ENCODE data around the gene ABLIM2. TPM values are rescaled to one million over a fixed set of nuclear protein-coding genes. Genes with fewer than 3 reads are reported as not detected.

Gene ABLIM2
- total and polyA plus RNA-seq, 4 experiments from 2014 or later, result 0.44 to 7.9 (median 3.8) TPM

- Histone ChIP-seq H3K9me3 (ENCODE audit: control insufficient read depth in 1 of 2, low read length in 2 of 2) (no peaks in the 10 kb centered on the region), H3K4me3 (ENCODE audit: low read length in 2 of 2) (no peak overlapping the region), H3K36me3 (ENCODE audit: insufficient read depth, low read length) (no peaks in the 10 kb centered on the region), H3K4me1 (ENCODE audit: insufficient read depth, low read length) (peaks cover 33% of the 10 kb centered on the region), H3K27ac (ENCODE audit: low read depth, low read length) (no peak overlapping the region), H3K27me3 (ENCODE audit: insufficient read depth, low read length) (no peaks in the 10 kb centered on the region)
- no peaks in the 10 kb centered on the region for H3K9me3 Mint-ChIP-seq
- peaks cover 0 to 1% of the 10 kb centered on the region in 2 donors for H3K36me3 Mint-ChIP-seq
- H3K4me1 Mint-ChIP-seq, result peaks cover 19 to 44% (median 32%) of the 10 kb centered on the region in 4 donors
- no peaks in the 10 kb centered on the region for H3K27me3 Mint-ChIP-seq
- CTCF ChIA-PET (ENCODE audit: partially characterized antibody), result no interaction called here
- peak overlapping the region in 6 of 7 donors; percentile 30 to 88 (median 66) for H3K27ac Mint-ChIP-seq
- peak overlapping the region; percentile 12 to 73 (median 60) for H3K4me3 Mint-ChIP-seq
- peak in 4 of 5 donors; percentile 25 to 69 (median 34) for DNase-seq
- intact Hi-C loops (cut with micrococcal nuclease), result no loop called here
- POLR2A ChIA-PET (ENCODE audit: partially characterized antibody), result interaction anchor here (0.7 to 1.3 kb wide), 2 partner anchors 9 to 153 kb away, joined by 3 to 4 read pairs; no protein-coding TSS in a partner anchor
These were observed 197.6 kb downstream of the ABLIM2 start for GRCh38 chr4:7960790-7961655.

DNA sequence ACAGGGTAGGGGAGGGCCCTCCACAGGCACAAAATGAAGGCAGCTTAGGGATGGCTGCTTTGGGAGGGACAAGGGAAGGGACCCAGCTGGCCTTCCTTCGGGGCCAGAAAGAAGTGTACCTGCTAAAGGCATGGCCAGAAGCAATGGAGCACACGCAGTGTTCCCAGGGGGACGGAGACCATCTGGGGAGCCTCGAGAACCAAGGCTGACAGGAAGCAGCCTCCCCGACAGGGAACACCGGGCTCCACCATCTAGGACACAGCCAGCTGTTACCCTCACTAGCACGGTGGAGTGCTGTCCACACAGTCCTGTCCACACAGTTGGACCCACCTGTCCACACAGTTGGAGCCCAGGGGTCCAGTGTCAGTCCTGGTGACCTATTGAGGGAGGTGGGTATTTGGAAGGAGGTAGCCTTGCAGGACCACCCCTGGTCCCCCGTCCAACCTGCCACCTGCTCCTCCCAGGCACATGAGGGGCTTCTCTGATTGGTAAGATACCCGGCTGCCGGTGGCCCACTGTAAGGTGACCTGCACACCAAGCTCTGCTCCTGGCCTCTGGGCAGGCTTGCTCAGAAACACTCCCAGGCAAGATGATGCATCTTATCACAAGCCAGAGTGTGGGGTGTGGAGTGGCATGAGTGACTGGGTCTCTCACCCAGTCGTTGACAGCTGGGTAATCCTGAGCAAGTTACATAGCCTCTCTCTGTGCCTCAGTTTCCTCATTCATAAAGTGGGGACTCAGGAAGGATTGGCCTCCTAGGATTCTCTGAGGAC, 198.4 kb downstream of the ABLIM2 start:
- Histone ChIP-seq H3K27me3 (ENCODE audit: insufficient read depth, low read length) (no peaks in the 10 kb centered on the region), H3K4me3 (ENCODE audit: low read length in 2 of 2) (no peak overlapping the region), H3K9me3 (ENCODE audit: control insufficient read depth in 1 of 2, low read length in 2 of 2) (no peaks in the 10 kb centered on the region), H3K27ac (ENCODE audit: low read depth, low read length) (no peak overlapping the region), H3K4me1 (ENCODE audit: insufficient read depth, low read length) (peaks cover 25% of the 10 kb centered on the region), H3K36me3 (ENCODE audit: insufficient read depth, low read length) (no peaks in the 10 kb centered on the region)
- intact Hi-C loops (cut with micrococcal nuclease), result no loop called here
- Mint-ChIP-seq H3K27me3 (no peaks in the 10 kb centered on the region), H3K4me1 (peaks cover 14 to 36% (median 25%) of the 10 kb centered on the region in 4 donors), H3K4me3 (peak overlapping the region in 3 of 8 donors; percentile 15 to 71 (median 65)), H3K9me3 (no peaks in the 10 kb centered on the region), H3K36me3 (no peaks in the 10 kb centered on the region), H3K27ac (peak overlapping the region in 5 of 7 donors; percentile 30 to 88 (median 64))
- CTCF ChIA-PET (ENCODE audit: partially characterized antibody), result interaction anchor here (1.1 kb wide), 1 partner anchor 21 kb away, joined by 3 read pairs; no protein-coding TSS in a partner anchor
- no peak for DNase-seq
- POLR2A ChIA-PET (ENCODE audit: partially characterized antibody), result interaction anchor here (1.4 kb wide), 1 partner anchor 21 kb away, joined by 6 read pairs; the partner anchor contains the start of gene AFAP1

DNA sequence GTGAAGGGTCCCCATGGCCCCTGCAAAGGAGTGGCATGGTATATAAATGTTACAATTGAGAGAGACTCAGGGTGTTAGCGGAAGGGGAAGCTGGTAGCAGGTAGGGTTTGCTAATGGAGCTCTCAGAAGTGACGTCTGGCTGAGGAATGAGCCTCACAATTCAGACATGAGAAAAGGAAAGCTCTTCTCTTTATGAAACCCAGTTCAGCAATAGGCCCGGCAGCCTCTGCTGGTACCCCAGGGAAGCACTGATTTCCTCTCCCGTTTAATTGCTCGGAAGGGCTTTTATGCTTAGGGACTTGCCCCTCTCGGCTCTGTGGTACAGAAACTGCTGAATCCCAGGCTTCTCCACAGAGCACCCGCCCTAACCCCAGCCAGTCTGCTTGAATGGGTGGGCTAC, 199.5 kb downstream of the ABLIM2 start:
- no peak for DNase-seq
- Mint-ChIP-seq H3K4me1 (peaks cover 5 to 25% (median 17%) of the 10 kb centered on the region in 4 donors), H3K27ac (peak overlapping the region in 3 of 7 donors; percentile 30 to 76 (median 56)), H3K9me3 (no peaks in the 10 kb centered on the region), H3K27me3 (no peaks in the 10 kb centered on the region), H3K4me3 (no peak overlapping the region), H3K36me3 (no peaks in the 10 kb centered on the region)
- POLR2A ChIA-PET (ENCODE audit: partially characterized antibody), result interaction anchor here (1.4 kb wide), 1 partner anchor 19 kb away, joined by 6 read pairs; the partner anchor contains the start of gene AFAP1
- no peaks in the 10 kb centered on the region for H3K27me3 ChIP-seq (ENCODE audit: insufficient read depth, low read length)
- CTCF ChIA-PET (ENCODE audit: partially characterized antibody), result interaction anchor here (0.7 to 0.9 kb wide), 2 partner anchors 32 to 198 kb away, joined by 3 to 4 read pairs; no protein-coding TSS in a partner anchor
- intact Hi-C loops (cut with micrococcal nuclease), result no loop called here
- no peaks in the 10 kb centered on the region for H3K9me3 ChIP-seq (ENCODE audit: control insufficient read depth in 1 of 2, low read length in 2 of 2)
- no peaks in the 10 kb centered on the region for H3K36me3 ChIP-seq (ENCODE audit: insufficient read depth, low read length)
- H3K4me3 ChIP-seq (ENCODE audit: low read length in 2 of 2), result no peak overlapping the region
- no peak overlapping the region for H3K27ac ChIP-seq (ENCODE audit: low read depth, low read length)
- H3K4me1 ChIP-seq (ENCODE audit: insufficient read depth, low read length), result peaks cover 15% of the 10 kb centered on the region

DNA sequence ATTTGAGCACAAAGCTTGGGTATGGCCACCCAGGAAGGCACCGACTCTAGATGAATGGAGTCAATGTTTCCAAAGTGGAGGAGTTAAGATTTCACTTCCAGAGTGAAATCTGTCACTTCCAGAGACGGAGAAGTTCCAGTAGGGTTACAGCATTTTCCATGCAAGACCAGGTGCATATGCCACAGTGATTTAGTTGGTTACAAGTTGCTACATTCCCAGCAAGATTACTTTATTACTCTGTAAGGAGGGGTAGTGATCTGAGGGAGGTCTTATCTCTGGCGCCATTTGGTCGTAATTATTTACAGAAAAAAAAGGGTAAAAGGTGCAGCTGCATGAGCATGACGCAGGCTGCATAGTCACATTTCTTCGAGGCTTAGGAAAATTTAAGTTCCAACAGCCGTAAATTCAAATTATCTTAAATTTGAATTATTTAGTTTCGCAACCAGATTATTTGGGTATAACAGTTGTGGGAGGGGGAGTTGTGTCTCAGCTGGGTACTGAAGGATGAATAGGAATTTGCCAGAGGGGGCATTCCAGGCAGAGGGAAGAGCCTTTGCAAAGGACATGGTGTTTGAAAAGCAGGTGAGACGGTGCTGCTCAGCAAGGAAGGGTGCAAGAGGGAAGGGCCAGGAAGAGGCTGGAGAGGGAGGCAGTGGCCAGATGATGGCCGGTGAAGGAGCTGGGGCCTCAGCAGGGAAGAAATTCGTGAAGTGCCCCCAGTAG, 201.5 kb downstream of the ABLIM2 start:
- intact Hi-C loops (cut with micrococcal nuclease), result no loop called here
- Mint-ChIP-seq H3K36me3 (no peaks in the 10 kb centered on the region), H3K4me1 (peaks cover 5 to 15% (median 9%) of the 10 kb centered on the region in 4 donors), H3K9me3 (peaks cover 0 to 5% (median 0%) of the 10 kb centered on the region in 8 donors), H3K27ac (no peak overlapping the region), H3K27me3 (no peaks in the 10 kb centered on the region), H3K4me3 (no peak overlapping the region)
- peaks cover 15% of the 10 kb centered on the region for H3K4me1 ChIP-seq (ENCODE audit: insufficient read depth, low read length)
- H3K27ac ChIP-seq (ENCODE audit: low read depth, low read length), result no peak overlapping the region
- no peaks in the 10 kb centered on the region for H3K36me3 ChIP-seq (ENCODE audit: insufficient read depth, low read length)
- H3K4me3 ChIP-seq (ENCODE audit: low read length in 2 of 2), result no peak overlapping the region
- H3K27me3 ChIP-seq (ENCODE audit: insufficient read depth, low read length), result no peaks in the 10 kb centered on the region
- no peak for DNase-seq
- CTCF ChIA-PET (ENCODE audit: partially characterized antibody), result no interaction called here
- H3K9me3 ChIP-seq (ENCODE audit: control insufficient read depth in 1 of 2, low read length in 2 of 2), result no peaks in the 10 kb centered on the region
- POLR2A ChIA-PET (ENCODE audit: partially characterized antibody), result no interaction called here

GRCh38 chr4:7956270-7956808, 202.3 kb downstream of the ABLIM2 start:
- Mint-ChIP-seq H3K27ac (no peak overlapping the region), H3K4me1 (peaks cover 5 to 14% (median 9%) of the 10 kb centered on the region in 4 donors), H3K9me3 (peaks cover 0 to 5% (median 1%) of the 10 kb centered on the region in 8 donors), H3K27me3 (no peaks in the 10 kb centered on the region), H3K36me3 (no peaks in the 10 kb centered on the region), H3K4me3 (no peak overlapping the region)
- ChIA-PET CTCF (ENCODE audit: partially characterized antibody) (no interaction called here), POLR2A (ENCODE audit: partially characterized antibody) (interaction anchor here (1.3 kb wide), 1 partner anchor 18 kb away, joined by 3 read pairs; no protein-coding TSS in a partner anchor)
- intact Hi-C loops (cut with micrococcal nuclease), result no loop called here
- no peak for DNase-seq
- Histone ChIP-seq H3K4me1 (ENCODE audit: insufficient read depth, low read length) (peaks cover 12% of the 10 kb centered on the region), H3K27ac (ENCODE audit: low read depth, low read length) (no peak overlapping the region), H3K36me3 (ENCODE audit: insufficient read depth, low read length) (no peaks in the 10 kb centered on the region), H3K4me3 (ENCODE audit: low read length in 2 of 2) (no peak overlapping the region), H3K27me3 (ENCODE audit: insufficient read depth, low read length) (no peaks in the 10 kb centered on the region), H3K9me3 (ENCODE audit: control insufficient read depth in 1 of 2, low read length in 2 of 2) (no peaks in the 10 kb centered on the region)

GRCh38 chr4:7955393-7955792, 203.2 kb downstream of the ABLIM2 start:
- POLR2A ChIA-PET (ENCODE audit: partially characterized antibody), result interaction anchor here (1.3 kb wide), 1 partner anchor 17 kb away, joined by 3 read pairs; no protein-coding TSS in a partner anchor
- Histone ChIP-seq H3K4me3 (ENCODE audit: low read length in 2 of 2) (no peak overlapping the region), H3K4me1 (ENCODE audit: insufficient read depth, low read length) (peaks cover 3% of the 10 kb centered on the region), H3K27ac (ENCODE audit: low read depth, low read length) (no peak overlapping the region), H3K9me3 (ENCODE audit: control insufficient read depth in 1 of 2, low read length in 2 of 2) (no peaks in the 10 kb centered on the region), H3K27me3 (ENCODE audit: insufficient read depth, low read length) (no peaks in the 10 kb centered on the region), H3K36me3 (ENCODE audit: insufficient read depth, low read length) (no peaks in the 10 kb centered on the region)
- no peak for DNase-seq
- no peak overlapping the region for H3K4me3 Mint-ChIP-seq
- H3K4me1 Mint-ChIP-seq, result peaks cover 0 to 5% (median 1%) of the 10 kb centered on the region in 4 donors
- H3K9me3 Mint-ChIP-seq, result peaks cover 0 to 6% (median 4%) of the 10 kb centered on the region in 8 donors
- H3K36me3 Mint-ChIP-seq, result no peaks in the 10 kb centered on the region
- no peaks in the 10 kb centered on the region for H3K27me3 Mint-ChIP-seq
- no peak overlapping the region for H3K27ac Mint-ChIP-seq
- intact Hi-C loops (cut with micrococcal nuclease), result no loop called here
- CTCF ChIA-PET (ENCODE audit: partially characterized antibody), result no interaction called here

All from CD4-positive, alpha-beta memory T cell (primary cell).